ENCODE results near the gene IMPDH2. TPM values are rescaled to one million over a fixed set of nuclear protein-coding genes. Genes with fewer than 3 reads are reported as not detected.
"Not testable (repeated sequence)": the region's sequence is repeated elsewhere in the genome, so short reads cannot be mapped to it uniquely, and the experiment has no call there.

IMPDH2 gene
- total RNA-seq, 2 donors from 2014 or later = 180 to 195 TPM

DNA sequence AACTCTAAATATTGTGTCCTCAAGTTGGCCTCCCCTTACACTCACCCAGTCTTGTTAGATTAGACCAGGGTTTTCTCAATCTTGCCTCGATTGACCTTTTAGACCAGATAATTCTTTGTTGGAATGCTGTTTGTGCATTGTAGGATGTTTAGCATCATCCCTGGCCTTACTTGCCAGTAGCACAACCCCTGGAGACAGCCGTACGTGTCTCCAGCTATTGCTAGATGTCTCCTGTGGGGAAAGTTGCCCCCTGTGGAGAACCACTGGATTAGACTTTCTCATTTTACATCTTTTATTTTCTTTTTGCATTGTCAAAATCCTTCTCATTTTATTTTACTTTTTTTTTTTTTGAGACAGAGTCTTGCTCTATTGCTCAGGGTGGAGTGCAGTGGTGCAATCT lies 19.8 kb downstream of the IMPDH2 start:
- Histone ChIP-seq H3K9me3 (ENCODE audit: control insufficient read depth, low read length) (no peaks in the 10 kb centered on the region), H3K4me1 (ENCODE audit: control insufficient read depth, insufficient read depth, low read length) (peaks cover 4% of the 10 kb centered on the region), H3K27me3 (ENCODE audit: control insufficient read depth, insufficient read depth, low read length, poor library complexity, severe bottlenecking) (peaks cover 22% of the 10 kb centered on the region), H3K9ac (ENCODE audit: extremely low read depth, low read length, poor library complexity, severe bottlenecking) (no peak overlapping the region), H3K27ac (ENCODE audit: low read depth, low read length) (no peak overlapping the region), H3K36me3 (ENCODE audit: control insufficient read depth, insufficient read depth, low read length) (peaks cover 33% of the 10 kb centered on the region), H3K4me3 (ENCODE audit: low read length) (no peak overlapping the region)
- H3K4me1 Mint-ChIP-seq = peaks cover 13% of the 10 kb centered on the region
- no peak overlapping the region for H3K27ac Mint-ChIP-seq
- H3K36me3 Mint-ChIP-seq (ENCODE audit: low read depth) = peaks cover 18% of the 10 kb centered on the region
- H3K9me3 Mint-ChIP-seq = no peaks in the 10 kb centered on the region
- WGBS, 2 experiments (ENCODE audit: insufficient coverage in 1 of 2, insufficient read length in 1 of 2) = 93 to 95% methylated on average over 3 of the region's 3 CpGs
- no peak for DNase-seq
- H3K27me3 Mint-ChIP-seq (ENCODE audit: insufficient read depth) = peaks cover 25% of the 10 kb centered on the region
- no peak overlapping the region for H3K4me3 Mint-ChIP-seq
- TF ChIP-seq, protein P1, sequence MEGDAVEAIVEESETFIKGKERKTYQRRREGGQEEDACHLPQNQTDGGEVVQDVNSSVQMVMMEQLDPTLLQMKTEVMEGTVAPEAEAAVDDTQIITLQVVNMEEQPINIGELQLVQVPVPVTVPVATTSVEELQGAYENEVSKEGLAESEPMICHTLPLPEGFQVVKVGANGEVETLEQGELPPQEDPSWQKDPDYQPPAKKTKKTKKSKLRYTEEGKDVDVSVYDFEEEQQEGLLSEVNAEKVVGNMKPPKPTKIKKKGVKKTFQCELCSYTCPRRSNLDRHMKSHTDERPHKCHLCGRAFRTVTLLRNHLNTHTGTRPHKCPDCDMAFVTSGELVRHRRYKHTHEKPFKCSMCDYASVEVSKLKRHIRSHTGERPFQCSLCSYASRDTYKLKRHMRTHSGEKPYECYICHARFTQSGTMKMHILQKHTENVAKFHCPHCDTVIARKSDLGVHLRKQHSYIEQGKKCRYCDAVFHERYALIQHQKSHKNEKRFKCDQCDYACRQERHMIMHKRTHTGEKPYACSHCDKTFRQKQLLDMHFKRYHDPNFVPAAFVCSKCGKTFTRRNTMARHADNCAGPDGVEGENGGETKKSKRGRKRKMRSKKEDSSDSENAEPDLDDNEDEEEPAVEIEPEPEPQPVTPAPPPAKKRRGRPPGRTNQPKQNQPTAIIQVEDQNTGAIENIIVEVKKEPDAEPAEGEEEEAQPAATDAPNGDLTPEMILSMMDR (conservative IDR thresholded peaks at IDR 0.05) = no peak

DNA sequence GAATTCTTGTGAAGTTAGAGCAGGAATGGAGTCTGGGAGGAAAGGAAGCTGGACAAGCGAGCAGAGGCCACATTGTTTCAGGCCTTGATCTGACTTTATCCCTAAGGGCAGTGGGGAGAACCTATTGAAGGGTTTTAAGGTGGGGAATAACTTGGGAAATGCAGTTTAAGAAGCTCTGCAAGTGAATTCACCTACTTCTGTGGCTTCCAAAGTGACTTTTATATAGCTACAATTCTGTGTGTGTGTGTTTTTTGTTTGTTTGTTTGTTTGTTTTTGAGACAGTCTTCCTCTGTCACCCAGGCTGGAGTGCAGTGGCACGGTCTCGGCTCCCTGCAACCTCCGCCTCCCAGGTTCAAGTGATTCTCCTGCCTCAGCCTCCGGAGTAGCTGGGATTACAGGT lies 20.6 kb downstream of the IMPDH2 start:
- H3K36me3 ChIP-seq (ENCODE audit: control insufficient read depth, insufficient read depth, low read length) = peaks cover 28% of the 10 kb centered on the region
- not testable (repeated sequence) for DNase-seq; H3K9me3 ChIP-seq (ENCODE audit: control insufficient read depth, low read length); H3K9ac ChIP-seq (ENCODE audit: extremely low read depth, low read length, poor library complexity, severe bottlenecking); H3K4me1 ChIP-seq (ENCODE audit: control insufficient read depth, insufficient read depth, low read length); H3K9me3 Mint-ChIP-seq; H3K27ac ChIP-seq (ENCODE audit: low read depth, low read length)
- H3K36me3 Mint-ChIP-seq (ENCODE audit: low read depth) = peaks cover 17% of the 10 kb centered on the region
- peak overlapping the region; percentile 87 for H3K4me3 ChIP-seq (ENCODE audit: low read length)
- H3K27me3 ChIP-seq (ENCODE audit: control insufficient read depth, insufficient read depth, low read length, poor library complexity, severe bottlenecking) = peaks cover 26% of the 10 kb centered on the region
- WGBS, 2 experiments (ENCODE audit: insufficient coverage in 1 of 2, insufficient read length in 1 of 2) = 91% methylated on average over 5 of the region's 5 CpGs; no CpG with 5 or more reads in 1 of the 2 experiments
- H3K27ac Mint-ChIP-seq = peak overlapping the region; percentile 32
- H3K4me1 Mint-ChIP-seq = peaks cover 19% of the 10 kb centered on the region
- peaks cover 29% of the 10 kb centered on the region for H3K27me3 Mint-ChIP-seq (ENCODE audit: insufficient read depth)
- H3K4me3 Mint-ChIP-seq = peak overlapping the region; percentile 97

DNA sequence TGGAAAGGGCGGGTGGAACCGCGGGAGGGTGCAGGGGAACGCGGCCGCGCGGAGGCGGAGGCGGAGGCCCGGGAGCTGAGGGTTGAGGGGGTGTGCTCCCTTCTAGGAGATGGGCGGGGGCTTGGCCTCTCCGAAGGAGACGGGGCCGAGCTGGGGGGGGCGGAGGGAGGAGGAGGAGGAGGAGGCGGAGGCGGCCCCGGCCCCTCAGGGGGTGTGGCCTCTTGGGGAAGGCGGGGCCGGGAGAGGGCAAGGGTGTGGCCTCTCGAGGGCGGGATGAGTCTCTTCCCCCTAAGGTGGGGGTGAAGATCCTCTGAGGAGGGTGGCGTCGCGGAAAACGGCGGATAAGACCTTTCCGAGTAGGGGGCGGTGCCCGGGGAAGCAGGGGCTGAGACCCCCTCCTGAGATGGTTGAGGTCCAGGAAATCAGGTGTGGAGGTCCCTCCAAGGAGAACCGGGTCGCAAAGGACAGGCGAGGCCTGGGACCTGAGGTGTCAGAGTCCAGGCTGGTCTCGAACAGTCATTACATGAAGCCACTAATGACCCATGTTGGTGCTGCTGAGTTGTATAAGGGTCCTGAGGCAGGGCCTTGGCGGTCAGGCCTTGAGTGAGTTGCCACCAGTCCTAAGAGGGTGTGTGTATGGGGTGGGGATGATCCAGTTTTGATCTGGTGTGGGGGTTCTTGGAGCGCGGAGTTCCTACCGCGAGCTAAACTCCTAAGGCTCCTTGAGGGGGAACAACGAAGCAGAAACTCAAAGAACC lies 21.2 kb downstream of the IMPDH2 start:
- Mint-ChIP-seq H3K27ac (peak overlapping the region; percentile 100), H3K27me3 (ENCODE audit: insufficient read depth) (peaks cover 35% of the 10 kb centered on the region), H3K4me3 (peak overlapping the region; percentile 97), H3K36me3 (ENCODE audit: low read depth) (peaks cover 17% of the 10 kb centered on the region), H3K9me3 (no peaks in the 10 kb centered on the region), H3K4me1 (peaks cover 19% of the 10 kb centered on the region)
- TF ChIP-seq, protein P1 (conservative IDR thresholded peaks at IDR 0.05) = no peak
- Histone ChIP-seq H3K27me3 (ENCODE audit: control insufficient read depth, insufficient read depth, low read length, poor library complexity, severe bottlenecking) (peaks cover 33% of the 10 kb centered on the region), H3K9me3 (ENCODE audit: control insufficient read depth, low read length) (no peaks in the 10 kb centered on the region), H3K9ac (ENCODE audit: extremely low read depth, low read length, poor library complexity, severe bottlenecking) (peak overlapping the region; percentile 93), H3K4me1 (ENCODE audit: control insufficient read depth, insufficient read depth, low read length) (peaks cover 10% of the 10 kb centered on the region), H3K4me3 (ENCODE audit: low read length) (peak overlapping the region; percentile 87), H3K27ac (ENCODE audit: low read depth, low read length) (peak overlapping the region; percentile 95), H3K36me3 (ENCODE audit: control insufficient read depth, insufficient read depth, low read length) (peaks cover 21% of the 10 kb centered on the region)
- peak; percentile 97 for DNase-seq
- 21 to 80% methylated on average over 6 to 41 of the region's 41 CpGs for WGBS, 2 experiments (ENCODE audit: insufficient coverage in 1 of 2, insufficient read length in 1 of 2)
